KMS-11 (cell line): ENCODE data around the gene PDCD1LG2.

ENCODE experiments used
- H2AFZ ChIP-seq: fragments of 200-600 bp; sonication (generic); 2 replicates; pipeline ENCODE4 v1.6.1; 2016; ENCODE audit warnings: antibody characterized with exemption, mixed run types, low read depth
- H3K27ac ChIP-seq: fragments of 200-600 bp; sonication (generic); 2 replicates; pipeline ENCODE4 v1.6.1; 2016; ENCODE audit warnings: mild to moderate bottlenecking, mixed run types
- H3K27me3 ChIP-seq: fragments of 200-600 bp; sonication (generic); 2 replicates; pipeline ENCODE4 v1.6.1; 2017; ENCODE audit warnings: mild to moderate bottlenecking, low read depth, mixed run types, moderate library complexity; ENCODE audit not compliant: insufficient read depth
- H3K36me3 ChIP-seq: fragments of 200-600 bp; sonication (generic); 2 replicates; pipeline ENCODE4 v1.6.1; 2017; ENCODE audit warnings: mild to moderate bottlenecking, mixed run types; ENCODE audit not compliant: insufficient read depth
- H3K4me1 ChIP-seq: fragments of 200-600 bp; sonication (generic); 2 replicates; pipeline ENCODE4 v1.6.1; 2016; ENCODE audit warnings: mild to moderate bottlenecking, low read depth, mixed run types; ENCODE audit not compliant: poor library complexity, severe bottlenecking
- H3K4me2 ChIP-seq: fragments of 200-600 bp; sonication (generic); 2 replicates; pipeline ENCODE4 v1.7.0; 2016; ENCODE audit warnings: mild to moderate bottlenecking, mixed run types
- H3K4me3 ChIP-seq: fragments of 200-600 bp; sonication (generic); IDR thresholded peaks from 2 replicates; pipeline ENCODE4 v1.6.1; 2017; ENCODE audit warnings: low read depth, low read length, mixed read lengths; ENCODE audit not compliant: insufficient read depth
- H3K79me2 ChIP-seq: fragments of 200-600 bp; sonication (generic); 2 replicates; pipeline ENCODE4 v1.6.1; 2016; ENCODE audit warnings: low read depth, mixed run types; ENCODE audit not compliant: insufficient read depth
- H3K9ac ChIP-seq: fragments of 200-600 bp; sonication (generic); 2 replicates; pipeline ENCODE4 v1.6.1; 2016; ENCODE audit warnings: mild to moderate bottlenecking, mixed run types
- H4K20me1 ChIP-seq: fragments of 200-600 bp; sonication (generic); 2 replicates; pipeline ENCODE4 v1.6.1; 2016; ENCODE audit warnings: mild to moderate bottlenecking, mixed run types; ENCODE audit not compliant: insufficient read depth
- CTCF ChIP-seq: fragments of 200-600 bp; sonication (generic); conservative IDR thresholded peaks from 2 replicates; pipeline ENCODE4 v1.6.1; 2017; ENCODE audit warnings: low read depth, mild to moderate bottlenecking, antibody characterized with exemption, low read length, moderate library complexity, mixed read lengths

PDCD1LG2 gene

GRCh38 chr9:5568868-5569267, 58.5 kb downstream of the PDCD1LG2 start:
- H3K4me2 ChIP-seq: no peak overlapping the region
- no peak overlapping the region for H3K4me3 ChIP-seq
- TF ChIP-seq CTCF: no peak
- no peaks in the 10 kb centered on the region for H3K36me3 ChIP-seq
- no peak overlapping the region for H2AFZ ChIP-seq
- no peak overlapping the region for H3K9ac ChIP-seq
- H4K20me1 ChIP-seq: no peaks in the 10 kb centered on the region
- H3K27me3 ChIP-seq: no peaks in the 10 kb centered on the region
- H3K79me2 ChIP-seq: no peaks in the 10 kb centered on the region
- no peak overlapping the region for H3K27ac ChIP-seq
- peaks cover 6% of the 10 kb centered on the region for H3K4me1 ChIP-seq

DNA sequence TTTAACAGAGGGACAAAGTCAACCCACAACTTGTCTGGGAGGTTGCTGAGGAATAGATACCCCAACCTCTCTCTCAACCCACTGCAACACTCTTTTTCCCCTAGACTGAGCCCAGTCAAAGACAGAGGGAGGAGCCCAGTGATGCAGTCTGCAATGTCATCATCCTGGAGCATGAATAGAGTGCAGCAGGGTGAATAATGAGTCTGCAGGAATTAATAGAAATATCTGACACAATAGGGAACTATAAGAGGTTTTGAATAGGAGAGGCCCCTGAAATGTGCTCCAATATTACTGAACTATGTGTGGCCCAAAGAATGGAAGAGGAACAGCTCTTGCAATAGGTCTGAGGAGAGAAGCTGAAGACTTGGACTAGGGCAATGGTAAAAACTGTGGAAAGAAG, 59.1 kb downstream of the PDCD1LG2 start:
- TF ChIP-seq CTCF: no peak
- H3K36me3 ChIP-seq: no peaks in the 10 kb centered on the region
- H4K20me1 ChIP-seq: no peaks in the 10 kb centered on the region
- no peak overlapping the region for H3K4me3 ChIP-seq
- H3K4me2 ChIP-seq: no peak overlapping the region
- no peaks in the 10 kb centered on the region for H3K27me3 ChIP-seq
- H3K79me2 ChIP-seq: no peaks in the 10 kb centered on the region
- no peak overlapping the region for H3K9ac ChIP-seq
- H2AFZ ChIP-seq: no peak overlapping the region
- no peak overlapping the region for H3K27ac ChIP-seq
- H3K4me1 ChIP-seq: peaks cover 6% of the 10 kb centered on the region

GRCh38 chr9:5569891-5570290, 59.6 kb downstream of the PDCD1LG2 start:
- Histone ChIP-seq H3K27me3 (no peaks in the 10 kb centered on the region), H3K36me3 (no peaks in the 10 kb centered on the region), H3K4me3 (no peak overlapping the region), H3K27ac (no peak overlapping the region), H3K4me1 (peaks cover 6% of the 10 kb centered on the region), H4K20me1 (no peaks in the 10 kb centered on the region), H3K4me2 (no peak overlapping the region), H3K79me2 (no peaks in the 10 kb centered on the region), H2AFZ (no peak overlapping the region), H3K9ac (no peak overlapping the region)
- no peak for TF ChIP-seq CTCF

DNA sequence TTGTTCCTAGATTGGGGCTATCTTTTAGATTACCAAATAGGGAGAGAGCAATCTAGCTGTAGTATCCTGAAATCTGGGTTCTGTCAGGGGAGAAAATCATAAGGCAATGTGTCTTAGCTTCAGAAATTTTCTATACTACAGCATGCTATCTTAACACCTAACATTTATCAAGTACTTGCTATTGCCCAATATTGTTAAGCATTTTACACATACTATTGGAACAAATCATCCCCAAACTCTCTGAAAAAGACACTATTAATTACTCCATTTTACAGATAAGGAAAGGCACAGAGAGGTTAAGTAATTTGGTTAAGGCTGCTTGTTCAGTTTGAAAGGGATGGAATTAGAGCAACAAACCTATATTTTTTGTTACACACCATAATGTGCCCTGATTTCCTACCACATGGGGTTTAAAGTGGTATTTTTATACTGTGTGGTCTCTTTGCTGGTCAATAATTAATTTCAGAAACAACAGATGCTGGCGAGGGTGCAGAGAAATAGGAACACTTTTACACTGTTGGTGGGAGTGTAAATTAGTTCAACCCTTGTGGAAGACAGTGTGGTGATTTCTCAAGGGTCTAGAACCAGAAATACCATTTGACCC, 61.4 kb downstream of the PDCD1LG2 start:
- no peak overlapping the region for H3K4me3 ChIP-seq
- H3K27me3 ChIP-seq: no peaks in the 10 kb centered on the region
- no peak overlapping the region for H3K9ac ChIP-seq
- H3K36me3 ChIP-seq: no peaks in the 10 kb centered on the region
- no peak overlapping the region for H3K4me2 ChIP-seq
- peaks cover 6% of the 10 kb centered on the region for H3K4me1 ChIP-seq
- H3K27ac ChIP-seq: no peak overlapping the region
- no peak overlapping the region for H2AFZ ChIP-seq
- no peaks in the 10 kb centered on the region for H3K79me2 ChIP-seq
- no peaks in the 10 kb centered on the region for H4K20me1 ChIP-seq
- TF ChIP-seq CTCF: no peak
